NT2/D1 (cell line): Measurements from ENCODE around the gene TMIE.

ENCODE experiments used
- YY1 ChIP-seq: IDR thresholded peaks from 2 replicates; pipeline ENCODE4 v1.6.1; 2011; ENCODE audit not compliant: insufficient read length, insufficient read depth
- ZNF274 ChIP-seq: IDR thresholded peaks from 2 replicates; pipeline ENCODE4 v1.6.1; 2011; ENCODE audit warnings: mild to moderate bottlenecking, low read depth, low read length

DNA sequence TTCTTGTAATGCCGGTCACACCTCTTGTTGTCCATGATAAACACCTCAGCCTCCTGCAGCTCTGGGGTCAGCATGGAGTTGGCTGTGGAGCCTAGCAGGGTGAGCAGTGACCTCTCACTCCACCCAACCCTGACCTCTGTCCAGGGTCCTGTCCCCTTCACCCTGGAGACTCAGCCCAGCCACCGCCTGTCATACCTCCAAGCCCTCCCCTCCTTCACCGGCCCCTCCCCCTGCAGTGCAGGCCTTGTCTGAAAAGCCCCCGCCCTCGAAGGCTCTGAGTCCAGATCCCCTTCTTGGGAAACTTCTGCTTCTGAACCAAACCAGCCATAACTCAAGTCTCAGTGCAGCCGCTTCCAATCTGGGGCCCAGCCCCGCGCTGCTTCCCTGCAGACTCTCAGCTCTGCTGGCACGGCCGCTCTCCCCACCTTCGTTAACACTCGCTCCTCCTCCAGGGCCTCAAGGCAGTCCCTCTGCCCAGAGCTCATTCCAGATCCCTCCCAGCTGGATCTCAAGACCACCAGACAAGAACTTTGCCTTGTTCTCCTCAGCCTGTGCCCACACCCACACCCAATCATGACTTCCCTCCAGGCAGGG, 41.9 kb downstream of the TMIE start:
- no peak for TF ChIP-seq ZNF274
- no peak for TF ChIP-seq YY1
